HG03354 (cell line): ENCODE data around the gene STAT4.

ENCODE experiments used
- ATAC-seq: cut with Tn5 transposase; IDR thresholded peaks from one replicate; pipeline ENCODE4 v1.9.1; 2021; ENCODE audit warnings: mild to moderate bottlenecking; ENCODE audit not compliant: unreplicated experiment, poor library complexity, severe bottlenecking

Gene STAT4

DNA sequence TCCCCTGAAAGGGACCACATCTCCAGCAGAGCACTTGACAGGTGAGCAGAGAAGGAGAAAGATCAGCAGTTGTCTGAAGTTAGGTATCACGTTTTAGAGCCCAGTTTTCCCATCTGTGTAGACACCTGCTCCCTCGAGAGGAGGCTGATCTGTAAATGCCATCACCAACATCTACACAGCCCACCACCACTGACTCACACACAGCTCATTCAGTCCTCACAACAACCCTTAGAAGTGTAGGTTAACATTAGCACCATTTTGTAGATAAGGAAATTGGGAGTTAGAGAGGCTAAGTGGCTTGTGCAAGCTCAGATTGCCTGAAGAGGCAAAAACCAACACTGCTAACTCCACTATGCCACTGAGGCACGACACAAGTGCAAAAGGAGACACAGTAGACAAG, 99.6 kb downstream of the STAT4 start:
- no peak for ATAC-seq

DNA sequence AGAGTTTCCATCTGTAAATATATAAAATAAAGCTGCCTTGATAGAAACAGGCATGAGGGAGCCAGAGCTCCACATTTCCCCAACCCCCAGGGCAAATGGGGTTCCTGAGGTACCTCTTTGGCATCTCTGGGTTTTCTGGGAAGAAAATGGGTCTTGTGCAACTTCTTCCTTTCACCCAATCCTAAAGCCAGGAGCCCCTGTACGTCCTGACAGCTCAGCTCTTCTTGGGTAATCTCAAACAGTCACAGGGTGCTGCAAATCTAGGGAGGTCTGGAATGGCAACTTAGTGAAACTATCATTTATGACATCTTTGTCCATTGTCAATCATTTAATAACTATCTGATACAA, 100.2 kb downstream of the STAT4 start:
- no peak for ATAC-seq

DNA sequence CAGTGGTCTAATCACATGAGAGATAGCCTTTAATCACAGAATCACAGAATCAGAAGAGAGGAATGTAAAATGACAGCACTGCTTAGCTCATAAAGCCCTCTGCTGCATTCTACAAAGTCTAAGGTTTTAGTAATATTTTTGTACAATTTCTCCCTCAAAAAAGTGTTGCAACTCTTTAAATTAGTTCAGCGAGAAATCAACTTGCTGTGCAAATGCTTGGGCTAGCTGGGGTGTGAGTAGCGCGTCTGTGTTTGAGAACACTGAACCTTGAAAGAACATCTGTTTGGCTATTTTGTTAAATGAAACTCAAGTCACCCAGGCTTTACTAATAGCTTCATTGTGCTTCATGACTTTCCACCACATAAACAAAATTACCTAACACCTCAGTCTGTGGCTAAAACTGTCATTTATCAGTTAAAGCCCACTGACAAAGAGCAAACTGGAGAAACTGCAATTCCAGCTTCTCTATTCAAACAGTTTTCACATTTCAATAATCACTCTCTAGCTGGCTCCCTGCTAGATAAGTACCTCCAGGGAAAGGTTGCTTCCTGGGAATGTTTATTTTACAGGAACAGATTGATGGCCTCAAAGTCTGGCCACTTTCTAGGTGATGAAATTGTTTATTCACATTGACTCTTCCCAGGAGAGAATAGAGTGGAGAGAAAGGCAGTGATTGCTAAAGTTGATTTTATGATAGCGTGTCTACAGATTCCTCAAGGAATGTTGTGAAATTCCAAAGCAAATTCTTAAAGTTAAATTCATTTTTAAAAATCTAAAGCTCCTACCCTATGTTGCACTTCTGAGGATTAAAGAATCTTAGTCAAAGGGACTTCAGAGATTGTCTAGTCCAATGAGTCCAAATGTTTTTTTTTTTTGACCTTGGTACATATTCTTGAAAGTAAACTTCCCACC, 100.8 kb downstream of the STAT4 start:
- ATAC-seq: peak; percentile 91

DNA sequence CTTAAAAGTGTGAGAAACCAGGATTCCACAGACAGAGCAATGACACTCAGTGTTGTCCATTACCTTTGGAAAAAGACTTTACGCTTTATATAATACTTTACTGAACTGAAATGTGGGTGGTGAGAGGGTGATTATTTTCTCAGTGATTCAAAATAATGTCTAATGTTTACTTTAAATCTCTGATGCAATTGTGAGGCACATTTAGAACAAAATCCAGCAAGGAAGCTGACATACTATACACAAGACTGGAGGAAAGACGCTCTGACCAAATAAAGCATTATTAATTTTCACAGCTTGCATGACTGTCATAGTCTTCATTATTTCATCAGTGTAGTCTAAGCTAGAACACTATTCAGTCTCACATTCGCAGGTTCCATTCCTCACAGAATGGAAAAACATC, 102.7 kb downstream of the STAT4 start:
- ATAC-seq: no peak

DNA sequence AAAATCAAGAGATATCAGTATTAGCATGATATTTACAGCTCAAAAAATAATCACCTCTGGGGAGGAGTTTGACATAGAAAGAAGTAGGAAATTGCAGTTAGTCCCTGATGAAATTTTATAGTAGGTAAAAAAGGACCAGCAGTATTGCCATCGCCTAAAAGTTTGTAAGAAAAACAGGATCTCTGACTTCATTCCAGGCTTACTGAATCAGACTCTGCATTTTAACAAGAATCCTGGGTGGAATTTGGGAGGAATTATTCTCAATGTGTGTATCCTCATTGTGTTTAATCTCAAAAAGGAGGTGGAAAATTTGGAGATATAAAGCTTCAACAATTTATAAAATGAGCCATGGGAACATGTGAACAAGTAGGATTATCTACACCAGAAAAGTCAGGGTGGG, 105.7 kb downstream of the STAT4 start:
- no peak for ATAC-seq

DNA sequence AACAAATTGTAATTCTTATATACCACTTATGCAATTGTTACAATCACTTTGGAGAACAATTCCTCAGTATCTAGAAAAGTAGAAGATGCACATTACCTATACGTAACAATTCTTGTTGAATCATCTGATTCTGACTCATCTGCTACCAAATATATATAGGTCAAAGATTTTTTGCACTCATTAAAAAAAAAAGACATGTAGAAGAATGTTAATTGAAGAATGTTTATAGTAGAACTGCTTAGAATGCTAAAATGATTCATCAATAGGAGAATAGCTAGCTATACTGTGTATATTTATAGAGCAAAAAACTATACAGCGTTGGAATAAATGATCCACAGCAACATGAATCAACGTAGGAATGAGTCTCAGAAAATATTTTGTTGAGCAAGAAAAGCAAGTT, 107.4 kb downstream of the STAT4 start:
- no peak for ATAC-seq

DNA sequence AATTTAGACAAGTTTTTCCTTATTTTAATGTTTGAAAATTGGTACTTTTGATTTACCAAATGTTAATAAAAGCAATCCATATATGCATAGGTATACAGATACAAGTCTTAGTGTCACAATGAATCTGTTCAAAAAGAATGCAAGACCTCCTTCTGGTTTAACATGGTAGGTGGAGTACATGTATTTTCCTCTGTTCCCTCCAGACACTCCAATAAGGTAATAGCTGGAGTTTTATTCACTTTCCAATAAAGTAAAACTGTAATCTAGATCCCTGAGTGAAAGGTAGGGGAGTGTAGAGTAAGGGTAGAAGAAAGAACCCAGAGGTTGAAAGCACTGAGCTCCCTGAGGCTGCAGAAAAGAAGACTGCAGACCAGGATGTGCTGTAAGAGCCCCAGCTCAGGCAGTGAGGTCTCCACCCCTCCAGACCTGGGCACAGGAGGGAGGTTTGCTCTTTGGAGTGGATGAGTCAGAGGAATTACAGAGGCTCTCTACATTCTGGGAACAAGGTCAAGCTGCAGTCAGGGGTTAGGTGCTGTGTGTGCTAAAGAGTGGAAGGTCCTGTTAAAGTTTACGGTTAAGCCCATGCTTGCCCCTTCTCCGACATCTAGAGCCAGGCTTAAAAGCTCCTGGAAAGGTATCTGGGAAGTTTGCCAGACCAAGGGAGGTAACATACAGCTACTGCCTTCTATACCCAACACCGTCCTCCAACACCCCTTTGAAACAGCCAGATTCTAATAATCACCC, 109.2 kb downstream of the STAT4 start:
- ATAC-seq: no peak

DNA sequence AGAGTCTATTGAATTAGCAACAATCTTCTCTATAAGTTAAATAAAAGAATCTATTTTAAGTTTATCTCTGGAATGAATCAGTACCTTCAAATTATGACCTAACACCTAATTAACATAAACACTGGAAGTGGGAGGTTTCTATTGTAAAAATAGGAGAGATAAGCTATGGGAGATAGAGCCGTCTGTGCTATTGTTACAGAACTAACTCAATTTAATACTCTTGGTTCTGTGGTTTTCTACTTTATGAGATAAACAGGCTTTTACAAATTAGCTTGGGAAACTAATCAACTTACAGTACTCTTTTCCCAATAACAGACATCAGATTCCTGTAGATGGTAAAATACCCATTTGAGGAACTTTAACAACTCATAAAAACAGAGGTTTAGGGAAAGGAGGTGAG, 111.2 kb downstream of the STAT4 start:
- no peak for ATAC-seq

DNA sequence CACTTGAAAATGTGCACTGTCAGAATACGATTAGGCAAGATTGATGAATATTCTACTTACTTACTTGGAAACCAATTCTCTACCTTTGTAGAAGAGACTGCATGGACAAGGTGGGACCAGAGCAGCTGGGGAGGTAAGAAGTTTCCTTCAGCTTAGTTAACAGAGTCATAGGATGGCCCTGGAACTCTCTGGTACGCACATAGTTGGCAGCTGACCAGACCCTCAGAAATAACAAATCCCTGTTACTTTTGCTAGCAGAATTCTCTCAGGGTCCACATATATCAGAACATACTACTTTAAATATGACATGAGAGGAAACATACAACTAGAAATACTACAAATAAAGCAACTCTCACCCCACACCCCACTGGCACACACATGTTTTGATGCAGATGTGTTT, 112.1 kb downstream of the STAT4 start:
- no peak for ATAC-seq

DNA sequence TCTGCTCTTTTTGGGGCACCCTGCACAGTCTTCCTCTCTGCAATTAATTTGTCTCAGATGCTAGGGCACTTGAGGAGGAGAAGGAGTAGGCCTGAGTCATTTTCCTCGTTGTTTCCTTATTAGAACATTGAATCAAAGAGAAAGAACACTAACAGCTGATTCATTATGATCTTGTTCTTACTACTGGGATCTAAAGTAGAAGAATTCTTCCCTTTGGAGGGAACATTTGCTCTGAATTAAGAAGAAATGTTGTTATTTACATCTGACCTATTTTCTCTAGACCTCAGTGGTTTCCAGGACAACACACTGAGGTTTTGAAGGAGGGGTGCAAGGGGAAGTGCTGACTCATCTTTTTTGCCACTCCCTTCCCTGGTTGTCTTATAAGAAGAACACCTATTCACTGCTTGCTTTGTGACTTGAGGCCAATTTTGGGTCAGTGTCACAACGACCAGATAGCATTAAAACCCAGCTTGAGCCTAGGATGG, 112.5 kb downstream of the STAT4 start:
- peak; percentile 54 for ATAC-seq

DNA sequence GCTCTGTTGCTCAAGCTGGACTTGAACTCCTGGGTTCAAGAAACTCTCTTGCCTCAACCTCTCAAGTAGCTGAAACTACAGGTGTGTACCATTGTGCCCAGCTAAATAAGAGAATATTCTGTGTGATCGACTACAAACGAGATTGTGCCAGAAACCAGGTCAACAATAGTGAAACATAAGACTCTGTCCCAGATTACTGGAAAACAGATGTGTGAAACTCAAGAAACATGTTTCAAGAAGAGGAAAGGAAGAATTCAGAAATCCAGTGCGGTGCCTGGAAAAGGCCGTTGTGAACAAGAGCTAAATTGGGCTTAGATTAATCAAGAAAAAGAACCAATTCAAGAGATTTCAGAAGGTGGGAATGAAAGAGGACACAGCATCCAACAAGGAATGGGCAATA, 113.4 kb downstream of the STAT4 start:
- no peak for ATAC-seq

DNA sequence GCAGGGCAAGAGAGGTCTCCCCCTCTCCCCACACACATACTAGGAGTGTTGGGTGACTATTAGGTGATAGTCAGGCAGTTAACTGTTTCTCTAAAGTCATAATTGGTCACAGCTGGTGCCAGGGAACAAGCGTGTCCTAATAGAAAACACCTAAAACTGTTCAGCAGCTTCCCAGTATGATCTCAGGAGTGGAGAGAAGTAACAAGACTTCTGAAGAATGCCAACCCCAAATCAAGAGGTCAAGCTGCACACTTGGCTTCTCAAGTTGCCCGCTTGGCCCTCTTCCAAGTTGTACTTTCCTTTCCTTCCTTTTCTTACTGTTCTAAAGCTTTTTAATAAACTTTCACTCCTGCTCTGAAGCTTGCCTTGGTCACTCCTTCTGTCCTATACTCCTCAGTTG, 114.4 kb downstream of the STAT4 start:
- no peak for ATAC-seq

DNA sequence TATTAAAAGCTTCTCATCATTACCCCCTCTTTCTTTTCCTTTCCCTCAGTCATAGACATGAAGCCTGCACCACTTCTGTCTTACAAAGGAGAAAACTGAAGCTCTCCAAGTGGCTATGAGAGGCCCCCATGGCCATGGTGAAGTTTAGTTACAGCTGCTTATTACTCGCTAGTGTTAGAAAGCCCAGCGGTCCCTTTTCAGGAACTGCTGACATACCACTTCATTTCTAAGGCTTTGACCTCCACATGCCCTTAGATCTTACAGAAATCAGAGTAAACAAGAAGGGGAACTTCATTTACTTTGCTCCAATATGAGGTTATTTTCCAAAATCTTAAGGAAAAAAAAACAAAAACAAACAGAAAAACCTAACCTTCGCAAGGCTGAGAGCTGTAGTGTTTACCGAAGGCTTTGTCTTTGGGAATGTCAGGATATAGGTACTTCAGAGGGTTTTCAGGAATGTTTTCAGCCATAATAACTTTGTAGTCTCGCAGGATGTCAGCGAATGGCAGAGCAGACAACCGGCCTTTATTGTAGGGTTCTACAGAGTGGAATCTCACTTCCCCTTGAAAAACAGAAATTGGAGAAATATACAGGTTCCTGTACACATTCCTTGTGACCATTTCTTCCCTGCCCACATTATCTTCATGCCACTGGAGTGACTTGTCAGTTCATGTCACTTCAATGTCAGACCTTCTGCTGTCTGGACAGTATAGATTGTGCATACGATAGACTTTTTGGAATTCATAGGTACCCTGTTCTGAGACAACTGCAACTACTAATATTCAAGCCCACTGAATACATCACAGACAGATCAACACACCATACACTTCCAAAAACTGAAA, 118.0 kb downstream of the STAT4 start:
- ATAC-seq: no peak

DNA sequence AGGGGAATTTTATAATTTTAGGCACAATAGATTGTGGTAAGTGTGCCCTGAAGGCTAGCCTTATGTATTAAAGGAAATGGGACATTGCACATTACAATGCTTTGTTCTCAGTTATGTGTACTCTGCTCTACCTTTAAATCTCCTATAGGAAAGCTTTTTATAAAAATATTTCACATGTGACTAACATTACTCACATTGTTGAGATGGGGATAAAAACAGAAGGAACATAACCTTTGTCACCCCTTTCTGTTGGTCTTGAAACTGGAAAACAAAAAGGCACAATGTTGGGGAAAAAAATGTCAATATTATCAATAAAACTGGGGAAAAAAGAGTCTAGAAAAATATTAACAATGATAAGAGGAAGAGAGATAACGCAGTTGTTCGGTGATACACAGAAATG, 119.5 kb downstream of the STAT4 start:
- no peak for ATAC-seq

DNA sequence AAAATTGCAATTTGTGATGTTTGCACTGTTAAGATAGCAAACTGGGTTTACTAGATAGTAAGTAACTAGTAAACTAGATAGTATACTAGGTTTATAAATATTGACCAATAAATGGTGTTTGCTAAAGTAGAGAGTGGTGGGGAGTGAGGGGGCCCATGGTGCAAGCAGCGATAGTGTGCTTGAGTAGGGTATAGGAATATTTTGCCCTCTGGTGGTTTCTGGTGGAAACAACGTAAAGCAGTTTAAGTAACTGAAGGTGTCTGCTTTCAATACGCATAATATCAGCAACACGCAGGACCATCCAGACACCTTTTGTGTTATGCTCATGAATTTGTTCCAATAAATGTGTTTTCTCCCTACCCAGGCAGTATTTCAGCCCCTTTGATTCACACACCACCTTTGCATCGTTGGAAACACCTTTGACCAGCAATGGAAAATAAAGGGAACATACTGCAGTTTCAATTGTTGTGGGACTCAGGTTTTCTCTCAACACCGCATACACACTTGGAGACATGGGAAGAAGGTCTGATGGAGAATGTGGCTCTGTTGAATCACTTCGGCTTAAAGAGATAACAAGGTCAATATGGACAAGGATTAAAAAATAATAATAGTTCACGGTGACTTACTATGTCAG, 120.2 kb downstream of the STAT4 start:
- peak; percentile 95 for ATAC-seq

DNA sequence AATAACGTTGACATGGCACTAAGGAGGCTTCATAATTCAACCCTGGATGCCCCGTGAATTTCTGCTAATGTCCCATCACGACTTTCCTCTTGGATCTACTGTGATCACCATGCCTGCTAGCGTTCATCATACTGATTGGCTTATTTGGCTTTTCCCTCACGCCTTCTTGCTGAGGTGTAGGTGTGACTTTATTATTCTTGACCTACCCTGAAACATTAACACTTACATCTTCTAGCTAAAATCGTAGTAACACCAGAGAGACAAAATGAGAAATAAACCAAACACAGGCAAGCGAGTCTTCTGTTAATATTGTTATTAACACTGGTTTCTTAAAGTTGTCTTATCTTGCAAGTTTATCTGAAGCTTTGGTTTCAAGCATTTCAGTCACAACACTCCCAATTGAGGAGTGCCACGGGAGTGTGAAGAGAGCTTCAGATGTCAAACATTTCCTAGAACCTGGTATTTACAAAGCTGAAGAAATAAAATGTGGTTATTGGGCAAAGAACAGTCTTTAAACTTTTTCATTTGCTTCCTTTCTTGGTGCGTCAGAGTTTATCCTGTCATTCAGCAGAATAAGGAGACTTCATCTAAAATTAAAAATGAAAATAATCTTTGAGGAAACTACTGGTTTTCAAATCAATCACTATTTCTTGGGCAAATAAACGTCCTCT, 121.4 kb downstream of the STAT4 start:
- no peak for ATAC-seq

DNA sequence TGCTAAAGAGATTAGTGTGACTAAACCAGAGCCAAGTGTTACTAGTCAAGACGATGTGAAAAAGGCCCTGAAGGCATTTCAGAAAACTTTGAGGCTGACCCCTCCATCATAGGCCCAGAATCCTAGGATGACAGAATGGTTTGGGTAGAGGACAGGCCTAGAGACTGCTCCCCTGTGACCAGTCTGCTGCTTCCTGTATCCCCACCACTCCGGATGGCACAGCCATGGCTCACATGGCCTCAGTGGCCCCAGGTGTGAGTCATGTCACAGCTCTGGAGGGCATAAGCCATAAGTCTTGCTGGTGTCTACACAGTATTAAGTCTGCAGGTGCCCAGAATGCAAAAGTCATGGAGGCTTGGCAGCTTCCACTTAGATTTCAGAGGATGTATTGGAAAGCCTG, 124.4 kb downstream of the STAT4 start:
- no peak for ATAC-seq

DNA sequence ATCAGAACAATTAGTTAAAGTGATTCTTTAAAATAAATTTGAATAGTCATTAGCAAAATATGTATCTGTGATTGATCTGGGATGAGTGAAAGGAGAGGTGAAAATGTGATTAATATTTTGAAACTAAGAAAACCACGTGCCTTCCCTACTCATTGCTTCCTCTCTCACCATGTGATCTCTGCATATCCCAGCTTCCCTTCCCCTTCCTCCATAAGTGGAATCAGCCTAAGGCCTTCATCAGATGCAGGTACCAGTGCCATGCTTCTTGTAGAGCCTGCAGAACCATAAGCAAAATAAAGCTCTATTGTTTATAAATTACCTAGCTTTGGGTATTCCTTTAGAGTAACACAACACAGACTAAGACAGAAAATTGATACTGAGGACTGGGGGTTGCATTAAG, 125.7 kb downstream of the STAT4 start:
- no peak for ATAC-seq

DNA sequence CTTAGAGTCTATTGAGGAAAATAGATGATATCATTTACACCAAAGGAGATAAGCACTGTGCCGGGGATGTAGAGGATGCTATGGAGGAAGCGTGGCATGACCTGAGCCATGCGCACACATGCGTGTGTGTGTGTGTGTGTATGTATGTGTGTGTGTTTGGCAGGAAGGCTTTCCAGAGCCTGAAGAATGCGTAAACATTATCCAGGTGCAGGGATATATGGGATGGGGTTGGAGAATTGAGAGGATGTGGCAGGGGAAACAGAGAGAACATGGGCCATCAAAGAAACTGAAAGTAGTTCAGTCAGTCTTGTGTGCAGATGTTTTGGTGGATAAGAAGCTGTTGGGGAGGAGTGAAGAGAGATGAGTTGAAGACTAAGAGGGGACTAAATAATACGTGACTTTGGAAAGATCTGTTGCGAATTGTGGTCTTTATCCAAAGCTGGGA, 127.5 kb downstream of the STAT4 start:
- no peak for ATAC-seq
